Smooth muscle cell (in vitro differentiated cells): ENCODE data around the gene C21orf58. TPM values are rescaled to one million over a fixed set of nuclear protein-coding genes. Genes with fewer than 3 reads are reported as not detected.

Source experiments
- DNase-seq: peaks from one replicate; lab custom pipeline; 2025; ENCODE audit not compliant: unreplicated experiment; lab: John Stamatoyannopoulos, UW
- H2AFZ ChIP-seq: fragments of 200-600 bp; sonication (generic); 2 replicates; pipeline ENCODE4 v1.6.0; 2016; ENCODE audit warnings: antibody characterized with exemption, low read depth, mild to moderate bottlenecking
- H3F3A ChIP-seq: fragments of 200-600 bp; sonication (generic); 2 replicates; pipeline ENCODE4 v1.6.0; 2017; ENCODE audit warnings: antibody characterized with exemption, low read depth
- H3K27ac ChIP-seq: fragments of 200-600 bp; sonication (generic); 2 replicates; pipeline ENCODE4 v1.5.1; 2016; ENCODE audit warnings: low read depth, mild to moderate bottlenecking
- H3K27me3 ChIP-seq: fragments of 200-600 bp; sonication (generic); 2 replicates; pipeline ENCODE4 v1.6.1; 2016; ENCODE audit warnings: low read depth, mild to moderate bottlenecking
- H3K36me3 ChIP-seq: fragments of 200-600 bp; sonication (generic); 2 replicates; pipeline ENCODE4 v1.5.1; 2016; ENCODE audit warnings: low read depth
- H3K4me1 ChIP-seq: fragments of 200-600 bp; sonication (generic); 2 replicates; pipeline ENCODE4 v1.5.1; 2016; ENCODE audit warnings: low read depth
- H3K4me2 ChIP-seq: fragments of 200-600 bp; sonication (generic); 2 replicates; pipeline ENCODE4 v1.6.0; 2016; ENCODE audit warnings: mild to moderate bottlenecking
- H3K4me3 ChIP-seq: fragments of 200-600 bp; sonication (generic); 2 replicates; pipeline ENCODE4 v1.5.1; 2016; ENCODE audit warnings: mild to moderate bottlenecking
- H3K79me2 ChIP-seq: fragments of 200-600 bp; sonication (generic); 2 replicates; pipeline ENCODE4 v1.6.0; 2016; ENCODE audit warnings: low read depth, mild to moderate bottlenecking
- H3K9ac ChIP-seq: fragments of 200-600 bp; sonication (generic); 2 replicates; pipeline ENCODE4 v1.6.0; 2016; ENCODE audit warnings: low read depth
- H3K9me3 ChIP-seq: fragments of 200-600 bp; sonication (generic); replicated peaks from 2 replicates; pipeline ENCODE4 v1.5.1; 2016; ENCODE audit warnings: low read depth
- H4K20me1 ChIP-seq: fragments of 200-600 bp; sonication (generic); 2 replicates; pipeline ENCODE4 v1.6.0; 2016; ENCODE audit warnings: low read depth
- WGBS: methylation state at CpG from one replicate; pipeline ENCODE4 v1.1.7; 2016; ENCODE audit warnings: low lambda C conversion rate; 5-methylcytosine and 5-hydroxymethylcytosine counted together
- polyA plus RNA-seq: library from polyadenylated mRNA; unstranded; fragments of >200 nt; fragmentation: Nextera tagmentation; extraction: Ambion mirVana; gene quantifications from 2 replicates; pipeline ENCODE4 v1.2.1, GENCODE V29; 2016
- total RNA-seq: library from RNA; depleted of rRNA; stranded (reverse); fragments of >200 nt; gene quantifications from 2 replicates; pipeline ENCODE4 v1.2.3, GENCODE V29; 2014
- TF ChIP-seq, protein P1 (sequence below): fragments of 200-600 bp; sonication (generic); IDR thresholded peaks from 2 replicates; pipeline ENCODE4 v1.5.1; 2017; ENCODE audit warnings: borderline replicate concordance, mild to moderate bottlenecking, antibody characterized with exemption; ENCODE audit not compliant: insufficient read depth, poor library complexity, severe bottlenecking

The C21orf58 gene
- total and polyA plus RNA-seq, 2 experiments from 2014 or later, result 3.9 to 4.5 TPM

DNA sequence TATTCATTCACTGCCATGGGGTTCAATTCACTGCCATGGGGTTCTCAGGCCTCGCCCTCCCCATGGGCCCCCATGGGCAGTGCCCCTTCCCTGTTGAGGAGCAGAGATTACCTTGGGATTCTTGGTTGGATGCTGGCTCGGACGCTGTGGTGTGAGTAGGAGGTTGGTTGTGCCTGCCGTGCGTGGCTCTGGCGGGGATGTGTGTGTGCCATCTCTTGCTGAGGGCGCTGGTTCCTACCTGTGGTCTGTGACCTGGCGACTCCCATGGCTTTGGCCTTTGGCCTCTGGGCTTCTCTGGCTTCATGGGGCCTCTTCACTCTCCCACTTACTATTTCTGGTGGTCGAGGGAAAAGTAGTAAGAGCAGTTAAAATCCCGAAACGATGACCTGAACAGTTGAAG lies 42.4 kb upstream of the C21orf58 start:
- WGBS, result 97% methylated on average over 11 of the region's 11 CpGs
- Histone ChIP-seq H3K27ac (no peak overlapping the region), H3K9ac (no peak overlapping the region)

DNA sequence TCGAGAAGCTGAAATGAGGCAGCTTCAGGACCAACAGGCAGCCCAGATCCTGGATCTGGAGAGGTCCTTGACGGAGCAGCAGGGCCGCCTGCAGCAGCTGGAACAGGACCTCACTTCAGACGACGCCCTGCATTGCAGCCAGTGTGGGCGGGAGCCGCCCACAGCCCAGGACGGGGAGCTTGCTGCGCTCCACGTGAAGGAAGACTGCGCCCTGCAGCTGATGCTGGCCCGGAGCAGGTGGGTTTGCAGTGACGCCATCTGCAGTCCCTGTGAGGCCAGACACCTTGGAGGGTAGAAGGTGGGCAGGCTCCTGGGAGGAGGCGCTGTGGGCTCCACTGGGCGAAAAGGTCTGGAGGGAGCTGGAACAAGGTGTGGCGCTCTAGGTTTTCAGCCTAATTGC lies 40.0 kb upstream of the C21orf58 start:
- Histone ChIP-seq H3K4me2 (no peak overlapping the region), H3F3A (no peaks in the 10 kb centered on the region), H3K36me3 (peaks cover 6% of the 10 kb centered on the region), H4K20me1 (peaks cover 10% of the 10 kb centered on the region), H3K27me3 (no peaks in the 10 kb centered on the region), H3K4me1 (no peaks in the 10 kb centered on the region), H3K79me2 (no peaks in the 10 kb centered on the region), H3K9ac (no peak overlapping the region), H3K27ac (no peak overlapping the region), H2AFZ (no peak overlapping the region), H3K4me3 (no peak overlapping the region), H3K9me3 (no peaks in the 10 kb centered on the region)
- WGBS, result 98% methylated on average over 16 of the region's 16 CpGs
- TF ChIP-seq, protein P1, sequence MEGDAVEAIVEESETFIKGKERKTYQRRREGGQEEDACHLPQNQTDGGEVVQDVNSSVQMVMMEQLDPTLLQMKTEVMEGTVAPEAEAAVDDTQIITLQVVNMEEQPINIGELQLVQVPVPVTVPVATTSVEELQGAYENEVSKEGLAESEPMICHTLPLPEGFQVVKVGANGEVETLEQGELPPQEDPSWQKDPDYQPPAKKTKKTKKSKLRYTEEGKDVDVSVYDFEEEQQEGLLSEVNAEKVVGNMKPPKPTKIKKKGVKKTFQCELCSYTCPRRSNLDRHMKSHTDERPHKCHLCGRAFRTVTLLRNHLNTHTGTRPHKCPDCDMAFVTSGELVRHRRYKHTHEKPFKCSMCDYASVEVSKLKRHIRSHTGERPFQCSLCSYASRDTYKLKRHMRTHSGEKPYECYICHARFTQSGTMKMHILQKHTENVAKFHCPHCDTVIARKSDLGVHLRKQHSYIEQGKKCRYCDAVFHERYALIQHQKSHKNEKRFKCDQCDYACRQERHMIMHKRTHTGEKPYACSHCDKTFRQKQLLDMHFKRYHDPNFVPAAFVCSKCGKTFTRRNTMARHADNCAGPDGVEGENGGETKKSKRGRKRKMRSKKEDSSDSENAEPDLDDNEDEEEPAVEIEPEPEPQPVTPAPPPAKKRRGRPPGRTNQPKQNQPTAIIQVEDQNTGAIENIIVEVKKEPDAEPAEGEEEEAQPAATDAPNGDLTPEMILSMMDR, result no peak
- no peak for DNase-seq

More for the DNA sequence above, 42.4 kb upstream of the C21orf58 start:
- Histone ChIP-seq H3F3A (no peaks in the 10 kb centered on the region), H3K27me3 (no peaks in the 10 kb centered on the region), H4K20me1 (peaks cover 22% of the 10 kb centered on the region), H2AFZ (no peak overlapping the region), H3K4me3 (no peak overlapping the region), H3K4me1 (no peaks in the 10 kb centered on the region), H3K36me3 (peaks cover 6% of the 10 kb centered on the region), H3K9me3 (no peaks in the 10 kb centered on the region), H3K79me2 (no peaks in the 10 kb centered on the region), H3K4me2 (no peak overlapping the region)
- DNase-seq, result no peak
- TF ChIP-seq, protein P1, result no peak

DNA sequence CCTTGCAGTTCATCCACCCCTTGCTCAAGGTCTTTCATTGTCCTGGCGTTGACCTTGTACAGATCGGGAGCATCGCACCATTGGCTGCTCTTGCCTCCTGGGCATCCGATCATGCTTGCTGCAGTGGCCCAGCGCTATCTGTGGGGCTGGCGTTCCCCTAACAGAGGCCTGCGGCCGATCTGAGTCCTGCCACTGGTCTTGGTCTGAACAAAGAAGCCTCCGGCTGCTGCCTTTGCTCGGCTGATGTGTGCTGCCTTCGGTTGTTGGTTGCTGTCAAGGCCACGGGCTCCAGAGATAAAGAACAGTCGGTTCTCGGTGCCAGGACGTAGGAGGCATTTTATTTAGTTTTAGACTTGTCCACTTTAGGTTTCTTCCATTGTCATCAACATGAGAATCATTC lies 39.3 kb upstream of the C21orf58 start:
- peaks cover 7% of the 10 kb centered on the region for H4K20me1 ChIP-seq
- TF ChIP-seq, protein P1, result no peak
- peaks cover 5% of the 10 kb centered on the region for H3K36me3 ChIP-seq
- no peak overlapping the region for H3K4me3 ChIP-seq
- WGBS, result 90% methylated on average over 15 of the region's 15 CpGs
- H3K9me3 ChIP-seq, result no peaks in the 10 kb centered on the region
- no peaks in the 10 kb centered on the region for H3K79me2 ChIP-seq
- H3K4me2 ChIP-seq, result no peak overlapping the region
- no peaks in the 10 kb centered on the region for H3K4me1 ChIP-seq
- H3F3A ChIP-seq, result no peaks in the 10 kb centered on the region
- no peak overlapping the region for H2AFZ ChIP-seq
- no peaks in the 10 kb centered on the region for H3K27me3 ChIP-seq
- DNase-seq, result no peak
- no peak overlapping the region for H3K27ac ChIP-seq
- H3K9ac ChIP-seq, result no peak overlapping the region

DNA sequence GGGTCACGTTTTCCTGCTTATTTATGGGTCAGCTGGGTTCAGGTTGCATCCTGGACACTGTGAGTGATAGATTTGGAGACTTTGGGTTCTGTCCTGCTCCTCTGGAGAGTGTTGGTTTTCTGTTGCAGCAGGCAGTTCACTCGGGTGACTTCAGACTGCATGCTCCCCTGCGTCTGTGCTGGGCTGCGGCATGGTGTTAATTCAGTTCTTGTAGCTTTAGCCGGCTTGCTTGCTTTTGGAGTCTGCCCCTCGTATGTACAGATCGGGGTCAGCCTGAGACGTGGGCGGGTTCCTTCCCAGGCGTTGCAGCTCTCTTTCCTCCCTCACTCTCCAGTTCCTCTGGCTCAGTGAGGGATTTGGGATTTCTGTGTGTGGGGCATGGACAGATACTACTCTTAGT lies 38.3 kb upstream of the C21orf58 start:
- no peaks in the 10 kb centered on the region for H3K79me2 ChIP-seq
- DNase-seq, result no peak
- no peaks in the 10 kb centered on the region for H3K36me3 ChIP-seq

More for the DNA sequence above, 38.3 kb upstream of the C21orf58 start:
- Histone ChIP-seq H3K4me3 (no peak overlapping the region), H3K4me1 (no peaks in the 10 kb centered on the region), H3K27me3 (no peaks in the 10 kb centered on the region), H3K9me3 (no peaks in the 10 kb centered on the region), H3K9ac (no peak overlapping the region), H3F3A (no peaks in the 10 kb centered on the region), H4K20me1 (peaks cover 7% of the 10 kb centered on the region), H2AFZ (no peak overlapping the region), H3K4me2 (no peak overlapping the region), H3K27ac (no peak overlapping the region)
- 87% methylated on average over 10 of the region's 10 CpGs for WGBS
- TF ChIP-seq, protein P1, result no peak
